MCF 10A (cell line): ENCODE measurements around the gene WWOX. TPM values are rescaled to one million over a fixed set of nuclear protein-coding genes. Genes with fewer than 3 reads are reported as not detected.

Experiments used
- BruUV-seq: library from RNA; stranded (reverse); fragments of 400-500 nt; replicated peaks from 2 replicates; lab custom pipeline; 2021; lab: Mats Ljungman, UMichigan
- CTCF ChIA-PET: fragments of 300-600 bp; sonication (Branson Sonifier 250); formaldehyde crosslinking; extraction: SDS; loops from one replicate; lab custom pipeline; 2021; ENCODE audit warnings: antibody characterized with exemption, inconsistent platforms; lab: Yijun Ruan, JAX
- POLR2A ChIA-PET: fragments of 300-600, 350-650 bp; sonication (Branson Sonifier 250); formaldehyde crosslinking; extraction: SDS; loops from one replicate; lab custom pipeline; 2020; ENCODE audit warnings: antibody characterized with exemption, inconsistent platforms; lab: Yijun Ruan, JAX
- DNase-seq: peaks from one replicate; pipeline ENCODE4 v3.0.0-alpha.2; 2018; ENCODE audit not compliant: unreplicated experiment
- H3K27ac Mint-ChIP-seq: one replicate; pipeline ENCODE4 v1.8.0; 2022; ENCODE audit warnings: mild to moderate bottlenecking, low read depth, mixed read lengths; ENCODE audit not compliant: unreplicated experiment
- H3K27me3 Mint-ChIP-seq: one replicate; pipeline ENCODE4 v1.8.0; 2022; ENCODE audit warnings: mixed read lengths; ENCODE audit not compliant: insufficient read depth, unreplicated experiment
- H3K36me3 Mint-ChIP-seq: one replicate; pipeline ENCODE4 v1.8.0; 2022; ENCODE audit warnings: mild to moderate bottlenecking, moderate library complexity, mixed read lengths; ENCODE audit not compliant: insufficient read depth, unreplicated experiment
- H3K4me1 Mint-ChIP-seq: one replicate; pipeline ENCODE4 v1.8.0; 2022; ENCODE audit warnings: mixed read lengths; ENCODE audit not compliant: insufficient read depth, unreplicated experiment
- H3K4me3 Mint-ChIP-seq: one replicate; pipeline ENCODE4 v1.8.0; 2022; ENCODE audit warnings: mild to moderate bottlenecking, moderate library complexity, mixed read lengths; ENCODE audit not compliant: unreplicated experiment
- H3K9me3 Mint-ChIP-seq: one replicate; pipeline ENCODE4 v1.8.0; 2022; ENCODE audit warnings: mixed read lengths; ENCODE audit not compliant: unreplicated experiment
- CTCF ChIP-seq: fragments of 200-600 bp; IDR thresholded peaks from one replicate; pipeline ENCODE4 v1.8.0; 2022; ENCODE audit warnings: antibody characterized with exemption, mild to moderate bottlenecking; ENCODE audit not compliant: unreplicated experiment
- intact Hi-C: fragments of 100-400 bp; cut with micrococcal nuclease; formaldehyde crosslinking; loops from 2 replicates; pipeline ENCODE4 v1.14.1; 2022
- total RNA-seq: library from RNA; stranded (reverse); gene quantifications from 2 replicates; pipeline ENCODE4 v1.2.3, GENCODE V29; 2022

The WWOX gene
- total RNA-seq, 1 experiment from 2014 or later = 18.1 TPM

GRCh38 chr16:78936060-78936459 is 836.6 kb downstream of the WWOX start:
- intact Hi-C loops = no loop called here
- no peak overlapping the region for H3K27ac Mint-ChIP-seq
- H3K27me3 Mint-ChIP-seq = no peaks in the 10 kb centered on the region
- TF ChIP-seq CTCF = no peak
- H3K9me3 Mint-ChIP-seq = no peaks in the 10 kb centered on the region
- POLR2A ChIA-PET = no interaction called here
- no peak overlapping the region for H3K4me3 Mint-ChIP-seq
- no peaks in the 10 kb centered on the region for H3K4me1 Mint-ChIP-seq
- BruUV-seq = no TSS peak
- no peak for DNase-seq
- CTCF ChIA-PET = interaction anchor here (0.6 to 0.8 kb wide), 2 partner anchors 326 to 448 kb away, joined by 3 to 5 read pairs; no protein-coding TSS in a partner anchor
- H3K36me3 Mint-ChIP-seq = no peaks in the 10 kb centered on the region

GRCh38 chr16:78939597-78939996 is 840.1 kb downstream of the WWOX start:
- ChIA-PET CTCF (interaction anchor here (0.6 kb wide), 1 partner anchor 10 kb away, joined by 3 read pairs; no protein-coding TSS in a partner anchor), POLR2A (no interaction called here)
- intact Hi-C loops = no loop called here
- H3K4me3 Mint-ChIP-seq = no peak overlapping the region
- no peak for TF ChIP-seq CTCF
- no peak overlapping the region for H3K27ac Mint-ChIP-seq
- peaks cover 11% of the 10 kb centered on the region for H3K27me3 Mint-ChIP-seq
- H3K9me3 Mint-ChIP-seq = no peaks in the 10 kb centered on the region
- H3K36me3 Mint-ChIP-seq = no peaks in the 10 kb centered on the region
- BruUV-seq = no TSS peak
- DNase-seq = no peak
- H3K4me1 Mint-ChIP-seq = no peaks in the 10 kb centered on the region

GRCh38 chr16:78942625-78943245 is 843.3 kb downstream of the WWOX start:
- no peaks in the 10 kb centered on the region for H3K4me1 Mint-ChIP-seq
- intact Hi-C loops = no loop called here
- TF ChIP-seq CTCF = no peak
- H3K9me3 Mint-ChIP-seq = no peaks in the 10 kb centered on the region
- no peaks in the 10 kb centered on the region for H3K36me3 Mint-ChIP-seq
- no peak for DNase-seq
- H3K27ac Mint-ChIP-seq = no peak overlapping the region
- no TSS peak for BruUV-seq
- H3K27me3 Mint-ChIP-seq = peaks cover 11% of the 10 kb centered on the region
- CTCF ChIA-PET = interaction anchor here (0.9 kb wide), 1 partner anchor 11 kb away, joined by 3 read pairs; no protein-coding TSS in a partner anchor
- POLR2A ChIA-PET = no interaction called here
- H3K4me3 Mint-ChIP-seq = no peak overlapping the region

- no peak for TF ChIP-seq CTCF
- no TSS peak for BruUV-seq
- intact Hi-C loops = no loop called here
Measured at GRCh38 chr16:78945336-78945735, 845.9 kb downstream of the WWOX start.

More at GRCh38 chr16:78945336-78945735, 845.9 kb downstream of the WWOX start:
- Mint-ChIP-seq H3K27me3 (peaks cover 11% of the 10 kb centered on the region), H3K9me3 (peaks cover 8% of the 10 kb centered on the region), H3K4me1 (no peaks in the 10 kb centered on the region), H3K36me3 (no peaks in the 10 kb centered on the region), H3K27ac (no peak overlapping the region), H3K4me3 (no peak overlapping the region)
- POLR2A ChIA-PET = no interaction called here
- DNase-seq = no peak
- CTCF ChIA-PET = no interaction called here
